GM12873 (cell line): ENCODE measurements around the gene FOXL2NB.

ENCODE experiments used
- TF ChIP-seq, protein P1 (sequence below): IDR thresholded peaks from 2 replicates; pipeline ENCODE4 v1.5.1; 2012; ENCODE audit warnings: low read depth, mild to moderate bottlenecking, moderate library complexity, low read length, control low read depth; ENCODE audit not compliant: insufficient read depth; ENCODE audit errors: missing control alignments

FOXL2NB gene

DNA sequence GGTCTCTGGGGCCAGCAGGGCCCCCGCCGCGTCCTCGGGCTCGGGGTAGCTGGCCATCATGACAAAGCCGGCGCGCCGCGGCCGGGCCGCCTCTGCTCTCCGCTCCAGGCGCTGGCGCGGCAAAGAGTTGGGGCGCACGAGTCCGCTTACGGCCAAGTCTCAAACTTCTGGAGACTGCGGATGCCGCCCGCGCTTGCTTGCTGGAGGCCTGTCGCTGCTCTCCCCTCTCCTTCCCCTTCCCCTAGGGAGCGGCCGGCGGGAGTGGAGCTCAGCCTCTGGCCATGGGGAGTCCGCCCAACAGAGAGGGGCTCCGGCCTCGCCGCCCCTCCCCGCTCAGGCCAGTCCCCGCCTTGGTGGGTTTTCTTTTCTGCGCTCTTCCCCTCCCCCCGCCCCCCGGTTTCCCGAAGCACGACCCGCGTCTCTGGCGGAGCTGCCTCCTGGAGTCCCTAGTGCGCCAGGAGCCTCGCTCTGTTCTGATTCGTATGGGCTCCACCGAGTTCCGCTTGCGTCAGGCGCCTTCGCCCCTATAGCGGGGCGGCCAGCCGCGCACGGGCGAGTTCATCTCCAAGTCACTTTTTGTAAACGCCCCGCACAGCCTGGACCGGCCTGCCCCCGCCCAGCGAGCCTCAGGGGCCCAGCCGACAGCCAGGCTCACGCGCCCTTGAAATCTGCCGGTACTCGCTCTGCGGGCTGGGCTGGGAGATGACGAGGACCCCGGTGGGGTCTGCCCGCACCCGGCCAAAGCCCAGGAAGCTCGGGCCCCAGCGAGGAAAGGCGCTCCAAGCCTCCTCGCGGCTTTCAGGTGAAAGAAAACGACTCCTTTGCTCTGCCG lies at the start of gene FOXL2NB, which contains the start of gene FOXL2:
Gene FOXL2NB (plus strand): TSS at position 555 of the 832 bp plus-strand sequence. CDS start 148 bp downstream, at position 703.
Gene FOXL2 (minus strand): TSS at position 475 of the 832 bp plus-strand sequence. CDS start 415 bp downstream, at position 60.
- TF ChIP-seq, protein P1, sequence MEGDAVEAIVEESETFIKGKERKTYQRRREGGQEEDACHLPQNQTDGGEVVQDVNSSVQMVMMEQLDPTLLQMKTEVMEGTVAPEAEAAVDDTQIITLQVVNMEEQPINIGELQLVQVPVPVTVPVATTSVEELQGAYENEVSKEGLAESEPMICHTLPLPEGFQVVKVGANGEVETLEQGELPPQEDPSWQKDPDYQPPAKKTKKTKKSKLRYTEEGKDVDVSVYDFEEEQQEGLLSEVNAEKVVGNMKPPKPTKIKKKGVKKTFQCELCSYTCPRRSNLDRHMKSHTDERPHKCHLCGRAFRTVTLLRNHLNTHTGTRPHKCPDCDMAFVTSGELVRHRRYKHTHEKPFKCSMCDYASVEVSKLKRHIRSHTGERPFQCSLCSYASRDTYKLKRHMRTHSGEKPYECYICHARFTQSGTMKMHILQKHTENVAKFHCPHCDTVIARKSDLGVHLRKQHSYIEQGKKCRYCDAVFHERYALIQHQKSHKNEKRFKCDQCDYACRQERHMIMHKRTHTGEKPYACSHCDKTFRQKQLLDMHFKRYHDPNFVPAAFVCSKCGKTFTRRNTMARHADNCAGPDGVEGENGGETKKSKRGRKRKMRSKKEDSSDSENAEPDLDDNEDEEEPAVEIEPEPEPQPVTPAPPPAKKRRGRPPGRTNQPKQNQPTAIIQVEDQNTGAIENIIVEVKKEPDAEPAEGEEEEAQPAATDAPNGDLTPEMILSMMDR, result no peak

DNA sequence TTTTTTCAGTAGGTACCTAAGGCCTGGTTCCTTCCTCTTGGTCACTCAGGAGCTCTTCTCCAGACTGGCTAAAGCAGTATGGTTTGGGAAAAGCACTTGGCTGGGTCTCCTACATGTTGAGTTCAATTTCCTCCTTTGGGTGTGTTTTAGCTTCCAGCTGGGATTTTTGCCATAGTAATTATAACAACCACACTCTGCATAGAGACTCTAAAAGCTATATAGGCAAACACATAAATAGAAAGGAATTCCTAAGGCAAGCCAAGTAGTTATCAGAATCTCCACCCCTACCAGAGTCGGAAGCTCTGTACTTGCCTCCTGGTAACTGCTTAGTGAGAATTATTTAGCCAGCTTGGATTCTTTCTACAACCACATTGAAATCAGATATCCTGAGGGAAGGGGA lies 48.7 kb upstream of the FOXL2NB start:
- TF ChIP-seq, protein P1, result no peak

DNA sequence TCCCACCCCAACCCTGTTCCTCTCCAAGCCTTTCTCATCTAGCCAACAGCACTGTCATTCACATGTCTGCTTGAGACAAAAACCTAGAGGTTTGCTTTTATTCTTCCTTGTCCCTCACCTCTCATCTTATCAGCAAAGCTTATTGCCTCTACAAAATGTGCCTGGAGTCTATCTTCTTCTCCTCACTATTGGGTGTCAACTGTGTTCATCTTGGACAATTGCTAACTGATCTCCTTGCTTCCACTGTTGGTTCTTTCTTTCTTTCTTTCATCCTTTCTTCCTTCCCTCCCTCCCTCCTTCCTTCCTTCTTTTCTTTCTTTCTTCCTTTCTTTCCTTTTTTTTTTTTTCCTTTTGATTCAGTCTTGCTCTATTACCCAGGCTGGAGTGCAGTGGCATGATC lies 48.3 kb upstream of the FOXL2NB start:
- TF ChIP-seq, protein P1, result no peak

DNA sequence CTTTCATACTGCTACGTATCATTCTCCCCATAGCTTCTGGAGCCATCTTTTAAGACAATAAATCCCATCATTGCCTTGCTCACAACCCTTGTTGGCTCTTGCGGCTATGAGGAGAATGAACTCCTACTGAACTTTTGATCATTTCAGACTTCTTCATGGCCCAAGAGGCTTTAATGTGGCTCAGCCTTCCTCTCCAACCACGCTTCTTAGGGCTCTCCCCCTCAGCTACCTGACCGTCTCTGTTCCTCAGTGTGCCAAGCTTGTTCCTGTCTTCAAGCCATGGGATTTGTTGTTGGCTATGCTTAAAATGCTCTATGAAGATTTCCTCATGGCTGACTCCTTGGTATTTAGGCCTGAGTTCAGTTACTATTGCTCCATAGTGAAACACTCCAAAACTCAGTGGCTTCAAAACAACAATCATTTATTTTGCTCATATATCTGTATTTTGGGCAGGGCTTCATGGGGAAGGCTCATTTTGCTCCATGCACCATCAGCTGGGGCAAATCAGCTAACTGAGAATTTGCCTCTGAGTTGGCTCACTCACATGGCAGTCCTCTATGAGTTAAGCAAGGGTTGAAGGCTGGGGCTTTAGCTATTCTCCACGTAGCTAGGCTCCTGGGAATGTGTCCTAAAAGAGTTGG lies 47.5 kb upstream of the FOXL2NB start:
- TF ChIP-seq, protein P1, result no peak

DNA sequence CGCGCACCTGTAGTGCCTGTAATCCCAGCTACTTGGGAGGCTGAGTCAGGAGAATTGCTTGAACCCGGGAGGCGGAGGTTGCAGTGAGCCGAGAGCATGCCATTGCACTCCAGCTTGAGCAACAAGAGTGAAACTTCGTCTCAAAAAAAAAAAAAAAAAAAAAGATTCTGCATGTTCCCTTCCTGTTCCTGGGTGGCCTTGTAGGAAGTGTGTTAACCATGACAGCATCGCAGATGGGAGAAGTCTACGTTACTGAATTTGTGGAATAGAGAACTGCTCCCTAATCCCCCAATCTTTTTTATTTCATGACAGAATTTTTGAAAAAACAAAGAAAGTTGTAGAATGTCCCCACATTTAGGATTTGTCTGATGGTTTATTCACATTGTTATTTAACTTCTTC lies 45.5 kb upstream of the FOXL2NB start:
- TF ChIP-seq, protein P1, result no peak

DNA sequence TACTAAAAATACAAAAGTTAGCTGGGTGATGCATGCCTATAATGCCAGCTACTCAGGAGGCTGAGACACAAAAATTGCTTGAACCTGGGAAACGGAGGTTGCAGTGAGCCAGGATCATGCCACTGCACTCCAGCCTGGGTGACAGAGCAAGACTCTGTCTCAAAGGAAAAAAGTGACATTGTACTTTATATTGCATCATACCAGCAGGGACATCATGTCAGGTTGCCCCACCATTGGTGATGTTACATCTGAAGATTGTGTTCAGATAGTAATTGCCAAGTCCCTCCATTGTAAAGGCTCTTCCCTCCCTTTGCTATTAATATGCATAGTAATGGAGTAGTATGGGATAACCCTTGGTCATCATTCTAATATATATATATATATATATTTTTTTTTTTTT lies 44.8 kb upstream of the FOXL2NB start:
- TF ChIP-seq, protein P1, result no peak

DNA sequence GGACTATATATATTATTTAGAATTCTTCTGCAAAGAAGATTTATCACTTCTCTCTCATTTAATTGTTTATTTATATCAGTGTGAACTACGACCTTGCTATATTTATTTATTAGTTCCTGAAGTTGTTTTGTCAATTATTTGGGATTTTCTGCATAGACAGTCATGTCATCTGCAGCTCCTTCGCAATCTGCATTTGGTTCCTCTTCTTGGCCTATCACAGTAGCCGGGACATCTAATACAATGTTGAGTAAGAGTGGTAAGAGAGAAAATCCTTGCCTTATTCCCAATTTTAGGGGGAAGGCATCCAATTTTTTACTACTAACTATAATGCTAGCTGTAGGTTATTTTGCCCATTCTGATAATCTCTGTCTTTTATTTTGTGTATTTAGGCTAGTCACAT lies 39.5 kb upstream of the FOXL2NB start:
- TF ChIP-seq, protein P1, result no peak
